HepG2 (cell line): ENCODE data around the gene PRXL2B. TPM values are rescaled to one million over a fixed set of nuclear protein-coding genes. Genes with fewer than 3 reads are reported as not detected.

Source experiments
- BORCS8-MEF2B ChIP-seq: sonication (generic); formaldehyde crosslinking; IDR thresholded peaks from 2 replicates; pipeline ENCODE4 v1.8.0; 2022; ENCODE audit warnings: mild to moderate bottlenecking, missing genetic modification reagents
- CHD2 ChIP-seq: IDR thresholded peaks from 2 replicates; pipeline ENCODE4 v1.6.1; 2011; ENCODE audit warnings: low read depth, low read length, improper control_type of control experiment
- ERF ChIP-seq: IDR thresholded peaks from 2 replicates; pipeline ENCODE4 v1.6.1; 2018; ENCODE audit warnings: missing biosample characterization, missing genetic modification reagents
- HIVEP1 ChIP-seq: sonication (generic); formaldehyde crosslinking; IDR thresholded peaks from 2 replicates; pipeline ENCODE4 v1.4.0; 2020; ENCODE audit warnings: mild to moderate bottlenecking, missing genetic modification reagents
- KAT7 ChIP-seq: IDR thresholded peaks from 2 replicates; pipeline ENCODE4 v1.6.1; 2018; ENCODE audit warnings: borderline replicate concordance, missing compliant biosample characterization
- LCORL ChIP-seq, 2 experiments: fragments of 450-650 bp in 1 of 2; sonication (generic) in 1 of 2; formaldehyde crosslinking in 1 of 2; IDR thresholded peaks; 2 replicates each; pipeline versions ENCODE4 v1.5.0 to v1.6.1; 2017 to 2020; ENCODE audit warnings: antibody characterized with exemption in 1 of 2, missing genetic modification reagents in 1 of 2
- POGK ChIP-seq: sonication (generic); formaldehyde crosslinking; conservative IDR thresholded peaks from 2 replicates; pipeline ENCODE4 v1.8.0; 2022; ENCODE audit warnings: mild to moderate bottlenecking, moderate library complexity, missing genetic modification reagents
- RCOR2 ChIP-seq: IDR thresholded peaks from 2 replicates; pipeline ENCODE4 v1.6.1; 2016; ENCODE audit warnings: missing biosample characterization, missing genetic modification reagents
- REPIN1 ChIP-seq: sonication (generic); formaldehyde crosslinking; IDR thresholded peaks from 2 replicates; pipeline ENCODE4 v1.8.0; 2022; ENCODE audit warnings: missing genetic modification reagents, low read depth, mild to moderate bottlenecking, borderline replicate concordance
- SOX5 ChIP-seq: IDR thresholded peaks from 2 replicates; pipeline ENCODE4 v1.6.1; 2016; ENCODE audit warnings: borderline replicate concordance
- TCF7L2 ChIP-seq: IDR thresholded peaks from 2 replicates; pipeline ENCODE4 v1.6.1; 2011; ENCODE audit warnings: mild to moderate bottlenecking, low read depth, low read length, moderate library complexity
- XRCC5 ChIP-seq: fragments of 200-400 bp; formaldehyde crosslinking; optimal IDR thresholded peaks from 2 replicates; pipeline ENCODE3; 2017; ENCODE audit warnings: mild to moderate bottlenecking, low read length
- ZBTB20 ChIP-seq: sonication (generic); formaldehyde crosslinking; IDR thresholded peaks from 2 replicates; pipeline ENCODE4 v1.8.1; 2023; ENCODE audit warnings: missing genetic modification reagents, low read depth, mild to moderate bottlenecking, borderline replicate concordance
- ZHX1 ChIP-seq: sonication (generic); formaldehyde crosslinking; IDR thresholded peaks from 2 replicates; pipeline ENCODE4 v1.8.1; 2022; ENCODE audit warnings: low read depth, mild to moderate bottlenecking, missing genetic modification reagents
- ZNF224 ChIP-seq: sonication (generic); formaldehyde crosslinking; IDR thresholded peaks from 2 replicates; pipeline ENCODE4 v1.5.0; 2020; ENCODE audit warnings: mild to moderate bottlenecking, missing genetic modification reagents
- ZNF260 ChIP-seq: sonication (generic); formaldehyde crosslinking; IDR thresholded peaks from 2 replicates; pipeline ENCODE4 v1.4.0; 2020; ENCODE audit warnings: missing genetic modification reagents, low read depth, mild to moderate bottlenecking, borderline replicate concordance
- ZNF335 ChIP-seq: sonication (generic); formaldehyde crosslinking; IDR thresholded peaks from 2 replicates; pipeline ENCODE4 v1.4.0; 2020; ENCODE audit warnings: missing genetic modification reagents
- ZNF44 ChIP-seq: sonication (generic); formaldehyde crosslinking; IDR thresholded peaks from 2 replicates; pipeline ENCODE4 v1.5.1; 2020; ENCODE audit warnings: mild to moderate bottlenecking, missing genetic modification reagents
- ZNF468 ChIP-seq: sonication (generic); formaldehyde crosslinking; IDR thresholded peaks from 2 replicates; pipeline ENCODE4 v1.8.0; 2022; ENCODE audit warnings: mild to moderate bottlenecking, moderate library complexity, missing genetic modification reagents
- ZNF652 ChIP-seq: IDR thresholded peaks from 2 replicates; pipeline ENCODE4 v1.6.1; 2016; ENCODE audit warnings: low read depth, borderline replicate concordance
- polyA plus RNA-seq, 8 experiments: library from polyadenylated mRNA; depleted of rRNA in 3 of 8; stranded (reverse) in 7 of 8; unstranded in 1 of 8; fragments of >200 nt; fragmentation: Illumina TruSeq in 4 of 8; extraction: Trizol in 4 of 8; gene quantifications; 2 replicates each; pipeline versions ENCODE4 v1.2.1 to v1.2.3, GENCODE V29; 2011 to 2016; ENCODE audit warnings: low read depth in 4 of 8, missing spikeins in 1 of 8, mixed read lengths in 1 of 8; ENCODE audit not compliant: insufficient read depth in 1 of 8
- total RNA-seq, 5 experiments: library from RNA; depleted of rRNA; stranded (reverse); fragments of >200 nt; fragmentation: Illumina TruSeq; extraction: Trizol; gene quantifications; 2 replicates each; pipeline ENCODE4 v1.2.3, GENCODE V29; 2016; ENCODE audit warnings: low read depth in 1 of 5
- TF ChIP-seq, protein P1 (sequence below), 2 experiments: fragments of 450-650 bp in 1 of 2; sonication (generic) in 1 of 2; formaldehyde crosslinking; IDR thresholded peaks; 2 replicates each; pipeline versions ENCODE4 v1.5.0 to v1.8.0; 2020 to 2022; ENCODE audit warnings: mild to moderate bottlenecking in 1 of 2, missing genetic modification reagents in 1 of 2
- TF ChIP-seq, protein P2 (sequence below): sonication (generic); formaldehyde crosslinking; IDR thresholded peaks from 2 replicates; pipeline ENCODE4 v1.8.1; 2023; ENCODE audit warnings: mild to moderate bottlenecking, missing genetic modification reagents
- TF ChIP-seq, protein P3 (sequence below): IDR thresholded peaks from 2 replicates; pipeline ENCODE4 v1.6.1; 2018; ENCODE audit warnings: missing genetic modification reagents, mild to moderate bottlenecking, missing compliant biosample characterization

The PRXL2B gene
- total and polyA plus RNA-seq, 2 of the 13 experiments (the other 11 are each of a cell fraction or from before 2014, with no cell fraction given): 16.8 to 22.1 TPM

GRCh38 chr1:2548068-2548589, 38.4 kb upstream of the PRXL2B start (continued):
- TF ChIP-seq ZNF260 (CRISPR knock-in tag): no peak
- TF ChIP-seq ZHX1: no peak
- TF ChIP-seq ZNF224: no peak
- no peak for TF ChIP-seq ZBTB20 (CRISPR knock-in tag)
- TF ChIP-seq ZNF335 (CRISPR knock-in tag): no peak
- TF ChIP-seq HIVEP1: no peak
- TF ChIP-seq, protein P1, sequence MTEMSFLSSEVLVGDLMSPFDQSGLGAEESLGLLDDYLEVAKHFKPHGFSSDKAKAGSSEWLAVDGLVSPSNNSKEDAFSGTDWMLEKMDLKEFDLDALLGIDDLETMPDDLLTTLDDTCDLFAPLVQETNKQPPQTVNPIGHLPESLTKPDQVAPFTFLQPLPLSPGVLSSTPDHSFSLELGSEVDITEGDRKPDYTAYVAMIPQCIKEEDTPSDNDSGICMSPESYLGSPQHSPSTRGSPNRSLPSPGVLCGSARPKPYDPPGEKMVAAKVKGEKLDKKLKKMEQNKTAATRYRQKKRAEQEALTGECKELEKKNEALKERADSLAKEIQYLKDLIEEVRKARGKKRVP (CRISPR knock-in tag; IDR thresholded peaks at IDR 0.05): no peak
- TF ChIP-seq REPIN1 (CRISPR knock-in tag): peak; percentile 34; the same call in 1 of the 2 replicates
- 0 out of 2 replicates have a peak, but pooled peaks have one; percentile 13 for TF ChIP-seq BORCS8-MEF2B
- no peak for TF ChIP-seq CHD2
- no peak for TF ChIP-seq TCF7L2
- no peak for TF ChIP-seq ZNF652 (CRISPR knock-in tag)
- TF ChIP-seq POGK (CRISPR knock-in tag): no peak; the same call in 1 of the 2 replicates
- peak; percentile 10; the same call in 1 of the 2 replicates for TF ChIP-seq ZNF44
- 0 out of 2 replicates have a peak, but pooled peaks have one; percentile 29 for TF ChIP-seq ZNF468
- TF ChIP-seq, protein P2, sequence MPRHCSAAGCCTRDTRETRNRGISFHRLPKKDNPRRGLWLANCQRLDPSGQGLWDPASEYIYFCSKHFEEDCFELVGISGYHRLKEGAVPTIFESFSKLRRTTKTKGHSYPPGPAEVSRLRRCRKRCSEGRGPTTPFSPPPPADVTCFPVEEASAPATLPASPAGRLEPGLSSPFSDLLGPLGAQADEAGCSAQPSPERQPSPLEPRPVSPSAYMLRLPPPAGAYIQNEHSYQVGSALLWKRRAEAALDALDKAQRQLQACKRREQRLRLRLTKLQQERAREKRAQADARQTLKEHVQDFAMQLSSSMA (CRISPR knock-in tag): no peak
- no peak for TF ChIP-seq LCORL (IDR thresholded peaks at IDR 0.05)
- TF ChIP-seq LCORL (CRISPR knock-in tag; IDR thresholded peaks at IDR 0.05): no peak
- TF ChIP-seq SOX5: no peak
- no peak for TF ChIP-seq KAT7
- no peak; the same call in 1 of the 2 replicates for TF ChIP-seq ERF (CRISPR knock-in tag)
- TF ChIP-seq, protein P3, sequence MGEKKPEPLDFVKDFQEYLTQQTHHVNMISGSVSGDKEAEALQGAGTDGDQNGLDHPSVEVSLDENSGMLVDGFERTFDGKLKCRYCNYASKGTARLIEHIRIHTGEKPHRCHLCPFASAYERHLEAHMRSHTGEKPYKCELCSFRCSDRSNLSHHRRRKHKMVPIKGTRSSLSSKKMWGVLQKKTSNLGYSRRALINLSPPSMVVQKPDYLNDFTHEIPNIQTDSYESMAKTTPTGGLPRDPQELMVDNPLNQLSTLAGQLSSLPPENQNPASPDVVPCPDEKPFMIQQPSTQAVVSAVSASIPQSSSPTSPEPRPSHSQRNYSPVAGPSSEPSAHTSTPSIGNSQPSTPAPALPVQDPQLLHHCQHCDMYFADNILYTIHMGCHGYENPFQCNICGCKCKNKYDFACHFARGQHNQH (CRISPR knock-in tag): 0 out of 2 replicates have a peak, but pooled peaks have one; percentile 4
- TF ChIP-seq XRCC5: peak; percentile 64
- TF ChIP-seq RCOR2 (CRISPR knock-in tag): no peak
